Upper lobe of left lung (tissue), 6 donors: ENCODE measurements around the gene MVB12B. TPM values are rescaled to one million over a fixed set of nuclear protein-coding genes. Genes with fewer than 3 reads are reported as not detected.
A peak's percentile ranks its signal among the peaks of the same experiment; 100 is the strongest.

Experiments
- ATAC-seq, 2 donors: fragments of 200-7000 bp; cut with Tn5 transposase; one replicate each; pipeline ENCODE4 v1.9.1; 2022; ENCODE audit warnings: mild to moderate bottlenecking in 2 of 2, moderate library complexity in 2 of 2; ENCODE audit not compliant: low FRiP score in 2 of 2
- DNase-seq, 2 donors: peaks; one replicate each; pipeline ENCODE4 v3.0.0-alpha.2; 2019 to 2020
- H3K27ac ChIP-seq, 4 donors: fragments of 200-600 bp; sonication (generic); one replicate each; pipeline ENCODE4 v1.5.1; 2016 to 2019
- H3K27me3 ChIP-seq, 4 donors: fragments of 200-600 bp; sonication (generic); one replicate each; pipeline ENCODE4 v1.5.1; 2017 to 2019
- H3K36me3 ChIP-seq, 4 donors: fragments of 200-600 bp; sonication (generic); one replicate each; pipeline ENCODE4 v1.5.1; 2016 to 2019
- H3K4me1 ChIP-seq, 4 donors: fragments of 200-600 bp; sonication (generic); one replicate each; pipeline ENCODE4 v1.5.1; 2018 to 2019
- H3K4me3 ChIP-seq, 4 donors: fragments of 200-600 bp; sonication (generic); one replicate each; pipeline ENCODE4 v1.5.1; 2017 to 2019; ENCODE audit warnings: mild to moderate bottlenecking in 2 of 4, moderate library complexity in 1 of 4
- H3K9me3 ChIP-seq, 4 donors: fragments of 200-600 bp; sonication (generic); one replicate each; pipeline ENCODE4 v1.5.1; 2018 to 2019
- CTCF ChIP-seq, 6 experiments: fragments of 450-650 bp in 4 of 6; fragments of 200-600 bp in 2 of 6; sonication (generic) in 2 of 6; IDR thresholded peaks; one replicate each; pipeline ENCODE4 v1.5.1; 2016 to 2019; ENCODE audit warnings: antibody characterized with exemption in 6 of 6
- EP300 ChIP-seq, 4 donors: sonication (generic); formaldehyde crosslinking; IDR thresholded peaks; one replicate each; pipeline ENCODE4 v1.5.1; 2017; ENCODE audit warnings: antibody characterized with exemption in 4 of 4, control low read depth in 2 of 4
- POLR2A ChIP-seq, 4 donors: fragments of 450-650 bp; IDR thresholded peaks; one replicate each; pipeline ENCODE4 v1.5.1; 2016 to 2017; ENCODE audit warnings: antibody characterized with exemption in 4 of 4, mild to moderate bottlenecking in 2 of 4
- POLR2AphosphoS5 ChIP-seq, 2 donors: sonication (generic); formaldehyde crosslinking; IDR thresholded peaks; one replicate each; pipeline ENCODE4 v1.5.1; 2017; ENCODE audit warnings: antibody characterized with exemption in 2 of 2
- WGBS, 2 donors: methylation state at CpG; one replicate each; pipeline ENCODE4 v1.1.5; 2017 to 2018; 5-methylcytosine and 5-hydroxymethylcytosine counted together
- total RNA-seq, 6 donors: library from RNA; depleted of rRNA in 4 of 6; stranded (reverse); fragments of >200 nt in 4 of 6; gene quantifications; one replicate each; pipeline versions ENCODE4 v1.1.0 to v1.2.1, GENCODE V29; 2016 to 2021
- donor health status: DM: no; HTN: no; CAD: no; lungs with moderate emphysema.
- donor health status: DM: no; HTN: yes; CAD: no; lungs with severe emphysema.

Gene MVB12B
- total RNA-seq, 6 donors from 2014 or later = 36.7 to 60.7 (median 41.0) TPM

GRCh38 chr9:126421567-126422428 lies 95.2 kb downstream of the MVB12B start:
- WGBS, 2 donors = 78 to 82% methylated on average over 25 of the region's 25 CpGs
- DNase-seq = peak in 1 of 2 donors; percentile 48
- peak overlapping the region in 2 of 4 donors; percentile 17 to 21 for H3K27ac ChIP-seq
- H3K27me3 ChIP-seq = no peaks in the 10 kb centered on the region
- no peak for TF ChIP-seq POLR2AphosphoS5 (IDR thresholded peaks at IDR 0.05)
- TF ChIP-seq POLR2A (IDR thresholded peaks at IDR 0.05) = no peak
- no peak for TF ChIP-seq EP300 (IDR thresholded peaks at IDR 0.05)
- no peak for TF ChIP-seq CTCF (IDR thresholded peaks at IDR 0.05)
- peaks cover 0 to 27% (median 3%) of the 10 kb centered on the region in 4 donors for H3K4me1 ChIP-seq
- no peak overlapping the region for H3K4me3 ChIP-seq
- no peaks in the 10 kb centered on the region for H3K9me3 ChIP-seq
- peaks cover 4 to 52% (median 26%) of the 10 kb centered on the region in 4 donors for H3K36me3 ChIP-seq
- no peak for ATAC-seq

- ATAC-seq = no peak
- peak overlapping the region in 1 of 4 donors; percentile 42 for H3K27ac ChIP-seq
- no peak overlapping the region for H3K4me3 ChIP-seq
- H3K36me3 ChIP-seq = peaks cover 4 to 49% (median 26%) of the 10 kb centered on the region in 4 donors
- 62 to 74% methylated on average over 9 to 10 of the region's 10 CpGs for WGBS, 2 donors
- H3K27me3 ChIP-seq = no peaks in the 10 kb centered on the region
- no peak for TF ChIP-seq POLR2AphosphoS5 (IDR thresholded peaks at IDR 0.05)
- no peak for TF ChIP-seq POLR2A (IDR thresholded peaks at IDR 0.05)
- TF ChIP-seq CTCF (IDR thresholded peaks at IDR 0.05) = no peak
- no peak for TF ChIP-seq EP300 (IDR thresholded peaks at IDR 0.05)
- peaks cover 0 to 27% (median 3%) of the 10 kb centered on the region in 4 donors for H3K4me1 ChIP-seq
- no peaks in the 10 kb centered on the region for H3K9me3 ChIP-seq
- DNase-seq = peak in 1 of 2 donors; percentile 15
These were observed 96.7 kb downstream of the MVB12B start for GRCh38 chr9:126423142-126423915.

GRCh38 chr9:126423916-126424185 lies 97.2 kb downstream of the MVB12B start:
- TF ChIP-seq CTCF (IDR thresholded peaks at IDR 0.05) (no peak), POLR2AphosphoS5 (IDR thresholded peaks at IDR 0.05) (no peak), EP300 (IDR thresholded peaks at IDR 0.05) (no peak), POLR2A (IDR thresholded peaks at IDR 0.05) (no peak)
- Histone ChIP-seq H3K4me1 (peaks cover 0 to 27% (median 3%) of the 10 kb centered on the region in 4 donors), H3K27ac (peak overlapping the region in 1 of 4 donors; percentile 42), H3K36me3 (peaks cover 5 to 46% (median 26%) of the 10 kb centered on the region in 4 donors), H3K27me3 (no peaks in the 10 kb centered on the region), H3K9me3 (no peaks in the 10 kb centered on the region), H3K4me3 (no peak overlapping the region)
- no peak for ATAC-seq
- 80 to 92% methylated on average over 3 of the region's 3 CpGs for WGBS, 2 donors
- DNase-seq = no peak

GRCh38 chr9:126424511-126424910 lies 97.9 kb downstream of the MVB12B start:
- TF ChIP-seq EP300 (IDR thresholded peaks at IDR 0.05) (no peak), POLR2AphosphoS5 (IDR thresholded peaks at IDR 0.05) (no peak), POLR2A (IDR thresholded peaks at IDR 0.05) (no peak), CTCF (IDR thresholded peaks at IDR 0.05) (no peak)
- DNase-seq = no peak
- H3K4me1 ChIP-seq = peaks cover 0 to 25% (median 3%) of the 10 kb centered on the region in 4 donors
- H3K27ac ChIP-seq = no peak overlapping the region
- no peak for ATAC-seq
- no peak overlapping the region for H3K4me3 ChIP-seq
- no peaks in the 10 kb centered on the region for H3K27me3 ChIP-seq
- H3K36me3 ChIP-seq = peaks cover 9 to 52% (median 26%) of the 10 kb centered on the region in 4 donors
- H3K9me3 ChIP-seq = no peaks in the 10 kb centered on the region
- WGBS, 2 donors = 87 to 88% methylated on average over 8 of the region's 8 CpGs
